Psoas muscle (tissue), 8 donors: ENCODE data around the gene SERPINE1. TPM values are rescaled to one million over a fixed set of nuclear protein-coding genes. Genes with fewer than 3 reads are reported as not detected.

Experiments
- ATAC-seq, 4 donors: fragments of 200-7000 bp; cut with Tn5 transposase; one replicate each; pipeline ENCODE4 v1.9.1; 2020; ENCODE audit warnings: moderate library complexity in 3 of 4, mild to moderate bottlenecking in 2 of 4
- DNase-seq, 2 donors: peaks; one replicate each; pipeline ENCODE4 v3.0.0-alpha.2; 2020
- H3K27ac ChIP-seq: fragments of 200-600 bp; one replicate; pipeline ENCODE4 v1.8.0; 2022
- H3K27me3 ChIP-seq, 3 donors: fragments of 200-600 bp in 1 of 3; one replicate each; pipeline versions ENCODE4 v1.6.1 to v1.8.0; 2013 to 2022; ENCODE audit warnings: low read length in 2 of 3, mild to moderate bottlenecking in 2 of 3, moderate library complexity in 1 of 3; ENCODE audit not compliant: insufficient read depth in 3 of 3
- H3K36me3 ChIP-seq, 2 donors: fragments of 200-600 bp in 1 of 2; one replicate each; pipeline versions ENCODE4 v1.6.1 to v1.8.0; 2013 to 2022; ENCODE audit warnings: low read depth in 1 of 2, mild to moderate bottlenecking in 1 of 2, moderate library complexity in 1 of 2; ENCODE audit not compliant: insufficient read depth in 1 of 2
- H3K4me1 ChIP-seq: fragments of 200-600 bp; one replicate; pipeline ENCODE4 v1.8.0; 2022
- H3K4me3 ChIP-seq: fragments of 200-600 bp; one replicate; pipeline ENCODE4 v1.8.0; 2022; ENCODE audit warnings: mild to moderate bottlenecking
- H3K9me3 ChIP-seq: fragments of 200-600 bp; one replicate; pipeline ENCODE4 v1.8.0; 2022
- CTCF ChIP-seq: fragments of 200-600 bp; IDR thresholded peaks from one replicate; pipeline ENCODE4 v1.8.0; 2022; ENCODE audit warnings: antibody characterized with exemption
- WGBS, 3 donors: extraction: QIAGEN DNeasy Blood & Tissue Kit; methylation state at CpG; one replicate each; pipeline versions ENCODE4 v1.1.6 to v1.1.7; 2013; 5-methylcytosine and 5-hydroxymethylcytosine counted together
- intact Hi-C, 2 donors: fragments of 100-400 bp; cut with DNase I; formaldehyde crosslinking; loops; one replicate each; pipeline versions ENCODE4 v1.11.0 to v1.14.2; 2022
- polyA plus RNA-seq, 3 donors: library from polyadenylated mRNA; stranded (reverse); fragments of 200-250 nt; gene quantifications; one replicate each; pipeline ENCODE4 v1.2.3, GENCODE V29; 2013
- total RNA-seq, 4 donors: library from RNA; stranded (reverse); fragmentation: NEBNext Ultra II Directional in 2 of 4; extraction: Animal tissue kit (Norgen Biotek cat#: 25700) in 2 of 4; gene quantifications; one replicate each; pipeline versions ENCODE4 v1.2.1 to v1.2.4, GENCODE V29; 2021 to 2023
- donor health status: healthy with polysubstance abuse.
- donor health status: DM: no; HTN: no; CAD: no; lungs with moderate emphysema.
- donor health status: Bipolar disorder and iron deficiency.
- donor health status: healthy.
- donor health status: DM: yes; HTN: yes; CAD: no.
- donor health status: DM: no; HTN: no; CAD: no.
- donor health status: DM: no; HTN: no; CAD: no.
- donor health status: DM: yes; HTN: yes; CAD: no.

SERPINE1 gene
- total and polyA plus RNA-seq, 7 donors = 4.3 to 269 (median 7.2) TPM

- DNase-seq (peak; percentile 91 to 95), ATAC-seq (peak; percentile 96 to 99 (median 98))
- no peaks in the 10 kb centered on the region for H3K9me3 ChIP-seq
- H3K4me3 ChIP-seq = peak within 1 kb of the TSS; percentile 77
- 1 to 2% (median 1%) methylated on average over 23 to 26 of the region's 26 CpGs for WGBS, 3 donors
- peaks cover 10 to 28% of the 10 kb centered on the region in 2 donors for H3K36me3 ChIP-seq
- intact Hi-C loops = no loop called here
- H3K4me1 ChIP-seq = peaks cover 10% of the 10 kb centered on the region
- H3K27me3 ChIP-seq = no peaks in the 10 kb centered on the region
- peak within 1 kb of the TSS; percentile 84 for H3K27ac ChIP-seq
- no peak for TF ChIP-seq CTCF
Measured at GRCh38 chr7:101085162-101085964, 41.5 kb upstream of the SERPINE1 start, which contains the start of gene TRIM56. TRIM56 (plus strand) TSS chr7:101085481; CDS start chr7:101087313, 1,832 bp downstream.

GRCh38 chr7:101087334-101088068 lies 39.4 kb upstream of the SERPINE1 start:
- peaks cover 10% of the 10 kb centered on the region for H3K4me1 ChIP-seq
- intact Hi-C loops = no loop called here
- ATAC-seq = no peak
- 82 to 91% (median 87%) methylated on average over 45 of the region's 45 CpGs for WGBS, 3 donors
- no peak for TF ChIP-seq CTCF
- H3K9me3 ChIP-seq = no peaks in the 10 kb centered on the region
- no peak for DNase-seq
- peaks cover 10 to 28% of the 10 kb centered on the region in 2 donors for H3K36me3 ChIP-seq
- no peak overlapping the region for H3K27ac ChIP-seq
- no peaks in the 10 kb centered on the region for H3K27me3 ChIP-seq
- H3K4me3 ChIP-seq = no peak overlapping the region

GRCh38 chr7:101088069-101088425 lies 38.9 kb upstream of the SERPINE1 start:
- intact Hi-C loops = no loop called here
- ATAC-seq (no peak), DNase-seq (no peak)
- Histone ChIP-seq H3K4me3 (no peak overlapping the region), H3K27me3 (no peaks in the 10 kb centered on the region), H3K9me3 (no peaks in the 10 kb centered on the region), H3K36me3 (peaks cover 10 to 28% of the 10 kb centered on the region in 2 donors), H3K27ac (no peak overlapping the region), H3K4me1 (peaks cover 10% of the 10 kb centered on the region)
- WGBS, 3 donors = 82 to 90% (median 86%) methylated on average over 13 to 21 of the region's 21 CpGs
- no peak for TF ChIP-seq CTCF

- Histone ChIP-seq H3K27me3 (no peaks in the 10 kb centered on the region), H3K27ac (no peak overlapping the region), H3K4me1 (peaks cover 13% of the 10 kb centered on the region), H3K4me3 (no peak overlapping the region), H3K36me3 (peaks cover 10 to 28% of the 10 kb centered on the region in 2 donors), H3K9me3 (no peaks in the 10 kb centered on the region)
- DNase-seq = no peak
- intact Hi-C loops = no loop called here
- ATAC-seq = no peak
- TF ChIP-seq CTCF = no peak
- 89 to 92% (median 90%) methylated on average over 41 of the region's 41 CpGs for WGBS, 3 donors
Measured at GRCh38 chr7:101088858-101089529, 37.9 kb upstream of the SERPINE1 start.
